Upper lobe of left lung (tissue), 4 donors: Measurements from ENCODE around the gene TMEM201.

Source experiments
- CTCF ChIP-seq, 6 experiments: fragments of 450-650 bp in 4 of 6; fragments of 200-600 bp in 2 of 6; sonication (generic) in 2 of 6; IDR thresholded peaks; one replicate each; pipeline ENCODE4 v1.5.1; 2016 to 2019; ENCODE audit warnings: antibody characterized with exemption in 6 of 6
- EP300 ChIP-seq, 4 donors: sonication (generic); formaldehyde crosslinking; IDR thresholded peaks; one replicate each; pipeline ENCODE4 v1.5.1; 2017; ENCODE audit warnings: antibody characterized with exemption in 4 of 4, control low read depth in 2 of 4
- POLR2A ChIP-seq, 4 donors: fragments of 450-650 bp; IDR thresholded peaks; one replicate each; pipeline ENCODE4 v1.5.1; 2016 to 2017; ENCODE audit warnings: antibody characterized with exemption in 4 of 4, mild to moderate bottlenecking in 2 of 4
- POLR2AphosphoS5 ChIP-seq, 2 donors: sonication (generic); formaldehyde crosslinking; IDR thresholded peaks; one replicate each; pipeline ENCODE4 v1.5.1; 2017; ENCODE audit warnings: antibody characterized with exemption in 2 of 2

- no peak for TF ChIP-seq CTCF (IDR thresholded peaks at IDR 0.05)
- no peak for TF ChIP-seq POLR2AphosphoS5 (IDR thresholded peaks at IDR 0.05)
- TF ChIP-seq EP300 (IDR thresholded peaks at IDR 0.05): no peak
- TF ChIP-seq POLR2A (IDR thresholded peaks at IDR 0.05): no peak
Measured at GRCh38 chr1:9654051-9654833, 65.5 kb downstream of the TMEM201 start.
